HFFc6 (cell line): ENCODE data around the gene MAP3K1. TPM values are rescaled to one million over a fixed set of nuclear protein-coding genes. Genes with fewer than 3 reads are reported as not detected.
"Not testable (repeated sequence)": the region's sequence is repeated elsewhere in the genome, so short reads cannot be mapped to it uniquely, and the experiment has no call there.

Experiments used
- DNase-seq: peaks from one replicate; pipeline ENCODE4 v3.0.0-alpha.2; 2018
- H3K27ac Mint-ChIP-seq: 2 replicates; pipeline ENCODE4 v1.8.0; 2020; ENCODE audit warnings: mild to moderate bottlenecking, mixed read lengths
- H3K27me3 Mint-ChIP-seq: 2 replicates; pipeline ENCODE4 v1.8.0; 2021; ENCODE audit warnings: mild to moderate bottlenecking, moderate library complexity, mixed read lengths; ENCODE audit not compliant: insufficient read depth
- H3K36me3 Mint-ChIP-seq: 2 replicates; pipeline ENCODE4 v1.8.0; 2021; ENCODE audit warnings: low read depth, mixed read lengths
- H3K4me1 Mint-ChIP-seq: 2 replicates; pipeline ENCODE4 v1.8.0; 2020; ENCODE audit warnings: low read depth, mixed read lengths
- H3K4me3 Mint-ChIP-seq: 2 replicates; pipeline ENCODE4 v1.8.0; 2020; ENCODE audit warnings: mild to moderate bottlenecking, moderate library complexity, mixed read lengths
- H3K9me3 Mint-ChIP-seq: 2 replicates; pipeline ENCODE4 v1.8.0; 2020; ENCODE audit warnings: mild to moderate bottlenecking, mixed read lengths
- CTCF ChIP-seq: fragments of 200-600 bp; sonication (generic); IDR thresholded peaks from 2 replicates; pipeline ENCODE4 v1.5.0; 2021; ENCODE audit warnings: antibody characterized with exemption, mild to moderate bottlenecking
- long read RNA-seq: library from polyadenylated mRNA; unstranded; transcript quantifications from one replicate; pipeline ENCODE4 v2.0.0, GENCODE V29; 2019
- total RNA-seq, 6 experiments: library from RNA; stranded (reverse); fragmentation: NEBNext Ultra II Directional; extraction: Animal tissue kit (Norgen Biotek cat#: 25700); gene quantifications; 2 replicates in 1 of 6; 3 replicates in 5 of 6; pipeline ENCODE4 v1.2.3, GENCODE V29; 2021

MAP3K1 gene
- 1 to 10 TPM; 3.4 to 4.7 (median 3.7) TPM for total RNA-seq
- long read RNA-seq, partial matches to known transcripts, result 3 of 3 reads
- long read RNA-seq, other reads (novel, unspliced or antisense), result 0 of 3 reads

- no peaks in the 10 kb centered on the region for H3K9me3 Mint-ChIP-seq
- peak; percentile 22 for DNase-seq
- H3K27ac Mint-ChIP-seq, result peak within 1 kb of the TSS; percentile 70; the same call in 1 of the 2 replicates
- no peaks in the 10 kb centered on the region for H3K36me3 Mint-ChIP-seq
- H3K4me3 Mint-ChIP-seq, result peak within 1 kb of the TSS; percentile 89
- H3K4me1 Mint-ChIP-seq, result peaks cover 32% of the 10 kb centered on the region
- TF ChIP-seq CTCF, result no peak
- H3K27me3 Mint-ChIP-seq, result peaks cover 11% of the 10 kb centered on the region; the same call in 1 of the 2 replicates
Measured at GRCh38 chr5:56814963-56815657, at the start of gene MAP3K1. Gene MAP3K1 (plus strand): TSS chr5:56815549. CDS start chr5:56815574, 25 bp downstream.

GRCh38 chr5:56766926-56767325, 48.4 kb upstream of the MAP3K1 start:
- Mint-ChIP-seq H3K36me3 (no peaks in the 10 kb centered on the region), H3K4me3 (no peak overlapping the region), H3K4me1 (peaks cover 8% of the 10 kb centered on the region; the same call in 1 of the 2 replicates), H3K27ac (no peak overlapping the region), H3K27me3 (peaks cover 16% of the 10 kb centered on the region), H3K9me3 (no peaks in the 10 kb centered on the region)
- DNase-seq, result no peak
- TF ChIP-seq CTCF, result no peak

GRCh38 chr5:56769875-56770604, 45.3 kb upstream of the MAP3K1 start:
- no peak for DNase-seq
- Mint-ChIP-seq H3K27me3 (peaks cover 22% of the 10 kb centered on the region), H3K9me3 (no peaks in the 10 kb centered on the region), H3K4me1 (no peaks in the 10 kb centered on the region), H3K4me3 (no peak overlapping the region), H3K36me3 (no peaks in the 10 kb centered on the region), H3K27ac (no peak overlapping the region)
- no peak for TF ChIP-seq CTCF

GRCh38 chr5:56772767-56773166, 42.6 kb upstream of the MAP3K1 start:
- Mint-ChIP-seq H3K4me1 (no peaks in the 10 kb centered on the region), H3K9me3 (peaks cover 4% of the 10 kb centered on the region; the same call in 1 of the 2 replicates), H3K4me3 (no peak overlapping the region), H3K27me3 (peaks cover 19% of the 10 kb centered on the region), H3K36me3 (no peaks in the 10 kb centered on the region), H3K27ac (no peak overlapping the region)
- TF ChIP-seq CTCF, result no peak
- DNase-seq, result no peak

GRCh38 chr5:56774957-56775356, 40.4 kb upstream of the MAP3K1 start:
- DNase-seq, result no peak
- H3K27me3 Mint-ChIP-seq, result peaks cover 17% of the 10 kb centered on the region
- H3K4me1 Mint-ChIP-seq, result no peaks in the 10 kb centered on the region
- no peak for TF ChIP-seq CTCF
- no peak overlapping the region for H3K4me3 Mint-ChIP-seq
- peaks cover 4% of the 10 kb centered on the region; the same call in 1 of the 2 replicates for H3K9me3 Mint-ChIP-seq
- no peaks in the 10 kb centered on the region for H3K36me3 Mint-ChIP-seq
- no peak overlapping the region for H3K27ac Mint-ChIP-seq

- H3K4me3 Mint-ChIP-seq, H3K9me3 Mint-ChIP-seq, DNase-seq, H3K4me1 Mint-ChIP-seq, H3K27ac Mint-ChIP-seq, H3K36me3 Mint-ChIP-seq: not testable (repeated sequence)
- peaks cover 20% of the 10 kb centered on the region for H3K27me3 Mint-ChIP-seq
Measured at GRCh38 chr5:56776212-56776846, 39.0 kb upstream of the MAP3K1 start.
